ENCODE results near the gene NFIB.

DNA sequence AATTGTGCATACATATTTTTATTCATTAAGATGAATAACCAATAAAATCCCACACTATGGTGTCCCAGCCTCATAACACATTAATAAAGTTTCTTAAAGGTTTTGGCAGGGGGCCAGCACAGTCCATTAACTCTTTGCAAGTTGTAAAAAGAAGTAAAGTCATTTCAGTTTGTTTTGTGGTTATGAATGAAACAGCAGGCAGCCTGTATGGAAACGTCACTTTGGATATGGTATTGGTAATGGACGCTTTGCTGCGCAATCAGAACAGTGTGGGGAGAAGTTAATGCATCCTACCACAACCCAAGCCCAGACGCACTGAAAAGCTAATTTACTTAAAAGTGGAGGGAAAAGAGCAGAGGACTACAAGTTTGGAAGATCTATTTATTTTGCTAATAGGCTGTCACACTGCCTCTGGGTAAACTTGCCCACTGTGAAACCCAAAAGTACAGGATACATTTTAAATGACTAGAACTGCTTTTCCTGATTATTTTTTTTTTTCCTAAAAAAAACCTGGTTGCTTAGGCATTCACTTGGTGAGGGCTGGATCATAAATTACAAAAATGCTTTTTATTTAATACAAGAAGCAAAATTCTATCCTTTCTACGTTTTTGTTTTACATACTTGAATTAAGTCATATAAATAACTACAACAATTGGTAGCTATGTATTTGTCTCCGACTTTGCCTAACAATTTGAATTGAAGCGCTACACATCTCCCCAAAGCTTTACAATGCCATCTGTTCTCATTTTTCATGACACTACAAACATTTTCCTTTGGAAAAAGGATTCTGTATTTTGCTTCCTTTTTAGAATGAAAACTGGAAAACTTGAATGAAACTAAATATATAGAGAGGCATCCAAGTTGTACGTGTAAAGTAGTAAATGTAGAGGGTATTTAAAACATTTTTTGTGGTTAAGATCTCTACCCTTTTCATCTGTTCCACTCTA is 104.3 kb downstream of the NFIB start:
- TF ChIP-seq, protein P1, sequence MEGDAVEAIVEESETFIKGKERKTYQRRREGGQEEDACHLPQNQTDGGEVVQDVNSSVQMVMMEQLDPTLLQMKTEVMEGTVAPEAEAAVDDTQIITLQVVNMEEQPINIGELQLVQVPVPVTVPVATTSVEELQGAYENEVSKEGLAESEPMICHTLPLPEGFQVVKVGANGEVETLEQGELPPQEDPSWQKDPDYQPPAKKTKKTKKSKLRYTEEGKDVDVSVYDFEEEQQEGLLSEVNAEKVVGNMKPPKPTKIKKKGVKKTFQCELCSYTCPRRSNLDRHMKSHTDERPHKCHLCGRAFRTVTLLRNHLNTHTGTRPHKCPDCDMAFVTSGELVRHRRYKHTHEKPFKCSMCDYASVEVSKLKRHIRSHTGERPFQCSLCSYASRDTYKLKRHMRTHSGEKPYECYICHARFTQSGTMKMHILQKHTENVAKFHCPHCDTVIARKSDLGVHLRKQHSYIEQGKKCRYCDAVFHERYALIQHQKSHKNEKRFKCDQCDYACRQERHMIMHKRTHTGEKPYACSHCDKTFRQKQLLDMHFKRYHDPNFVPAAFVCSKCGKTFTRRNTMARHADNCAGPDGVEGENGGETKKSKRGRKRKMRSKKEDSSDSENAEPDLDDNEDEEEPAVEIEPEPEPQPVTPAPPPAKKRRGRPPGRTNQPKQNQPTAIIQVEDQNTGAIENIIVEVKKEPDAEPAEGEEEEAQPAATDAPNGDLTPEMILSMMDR (IDR thresholded peaks at IDR 0.05): no peak
- TF ChIP-seq POLR2A (IDR thresholded peaks at IDR 0.05): no peak

Measured in stomach (tissue), 4 donors.